Osteoblast (primary cell): Measurements from ENCODE around the gene MACROD2. TPM values are rescaled to one million over a fixed set of nuclear protein-coding genes. Genes with fewer than 3 reads are reported as not detected.

Source experiments
- DNase-seq: peaks from one replicate; pipeline ENCODE4 v3.0.0; 2011; ENCODE audit warnings: low spot score, mixed read lengths; ENCODE audit not compliant: insufficient read length; ENCODE audit errors: missing footprints
- H2AFZ ChIP-seq: 2 replicates; pipeline ENCODE4 v1.6.0; 2011; ENCODE audit warnings: mild to moderate bottlenecking, low read length
- H3K27ac ChIP-seq: 2 replicates; pipeline ENCODE4 v1.5.1; 2011; ENCODE audit warnings: mild to moderate bottlenecking, low read depth, low read length, moderate library complexity
- H3K27me3 ChIP-seq: 2 replicates; pipeline ENCODE4 v1.6.0; 2012; ENCODE audit warnings: mild to moderate bottlenecking, control low read depth, inconsistent platforms, low read length, moderate library complexity; ENCODE audit not compliant: insufficient read depth
- H3K36me3 ChIP-seq: 2 replicates; pipeline ENCODE4 v1.5.1; 2011; ENCODE audit warnings: mild to moderate bottlenecking, low read length, control low read depth, moderate library complexity; ENCODE audit not compliant: insufficient read depth
- H3K4me1 ChIP-seq: 2 replicates; pipeline ENCODE4 v1.5.1; 2011; ENCODE audit warnings: mild to moderate bottlenecking, low read length, control low read depth, moderate library complexity; ENCODE audit not compliant: insufficient read depth
- H3K4me2 ChIP-seq: 2 replicates; pipeline ENCODE4 v1.6.0; 2011; ENCODE audit warnings: mild to moderate bottlenecking, low read length; ENCODE audit not compliant: insufficient read depth
- H3K4me3 ChIP-seq: fragments of 200-600 bp; sonication (generic); 3 replicates; pipeline ENCODE4 v1.5.1; 2012; ENCODE audit warnings: mild to moderate bottlenecking, low read length, inconsistent platforms; ENCODE audit not compliant: insufficient read depth
- H3K79me2 ChIP-seq: 2 replicates; pipeline ENCODE4 v1.6.0; 2012; ENCODE audit warnings: mild to moderate bottlenecking, low read length, control low read depth, inconsistent platforms; ENCODE audit not compliant: insufficient read depth
- H3K9me3 ChIP-seq: 2 replicates; pipeline ENCODE4 v1.5.1; 2011; ENCODE audit warnings: low read depth, low read length, control low read depth
- H4K20me1 ChIP-seq: 2 replicates; pipeline ENCODE4 v1.6.0; 2012; ENCODE audit warnings: mild to moderate bottlenecking, low read length, control low read depth; ENCODE audit not compliant: insufficient read depth
- CTCF ChIP-seq: IDR thresholded peaks from 2 replicates; pipeline ENCODE4 v1.5.1; 2011; ENCODE audit warnings: mild to moderate bottlenecking, low read depth, low read length, moderate library complexity; ENCODE audit errors: extremely low read depth
- total RNA-seq: library from RNA; depleted of rRNA; stranded (reverse); fragments of >200 nt; gene quantifications from 2 replicates; pipeline ENCODE4 v1.2.3, GENCODE V29; 2012

The MACROD2 gene
- total RNA-seq, 1 donor: 4.0 TPM

GRCh38 chr20:15239542-15240206 is 1244.4 kb downstream of the MACROD2 start:
- TF ChIP-seq CTCF: no peak
- no peaks in the 10 kb centered on the region for H4K20me1 ChIP-seq
- no peak overlapping the region for H2AFZ ChIP-seq
- peaks cover 2% of the 10 kb centered on the region for H3K9me3 ChIP-seq
- no peaks in the 10 kb centered on the region for H3K27me3 ChIP-seq
- no peaks in the 10 kb centered on the region for H3K79me2 ChIP-seq
- no peak overlapping the region for H3K4me2 ChIP-seq
- no peaks in the 10 kb centered on the region for H3K4me1 ChIP-seq
- H3K4me3 ChIP-seq: no peak overlapping the region
- H3K36me3 ChIP-seq: no peaks in the 10 kb centered on the region
- no peak overlapping the region for H3K27ac ChIP-seq
- DNase-seq: no peak

GRCh38 chr20:15240801-15241200 is 1245.5 kb downstream of the MACROD2 start:
- Histone ChIP-seq H4K20me1 (no peaks in the 10 kb centered on the region), H3K4me2 (no peak overlapping the region), H3K4me1 (no peaks in the 10 kb centered on the region), H3K79me2 (no peaks in the 10 kb centered on the region), H2AFZ (no peak overlapping the region), H3K27me3 (no peaks in the 10 kb centered on the region), H3K4me3 (no peak overlapping the region), H3K36me3 (no peaks in the 10 kb centered on the region), H3K27ac (no peak overlapping the region), H3K9me3 (peaks cover 2% of the 10 kb centered on the region)
- no peak for TF ChIP-seq CTCF
- DNase-seq: no peak

GRCh38 chr20:15241681-15242080 is 1246.4 kb downstream of the MACROD2 start:
- TF ChIP-seq CTCF: no peak
- H2AFZ ChIP-seq: no peak overlapping the region
- no peak for DNase-seq
- H3K27ac ChIP-seq: no peak overlapping the region
- H3K79me2 ChIP-seq: no peaks in the 10 kb centered on the region
- no peak overlapping the region for H3K4me3 ChIP-seq
- no peaks in the 10 kb centered on the region for H3K9me3 ChIP-seq
- no peaks in the 10 kb centered on the region for H3K36me3 ChIP-seq
- no peaks in the 10 kb centered on the region for H4K20me1 ChIP-seq
- H3K27me3 ChIP-seq: no peaks in the 10 kb centered on the region
- H3K4me2 ChIP-seq: no peak overlapping the region
- no peaks in the 10 kb centered on the region for H3K4me1 ChIP-seq

- Histone ChIP-seq H3K79me2 (no peaks in the 10 kb centered on the region), H3K27me3 (no peaks in the 10 kb centered on the region), H4K20me1 (no peaks in the 10 kb centered on the region), H3K4me3 (no peak overlapping the region), H3K27ac (no peak overlapping the region), H3K4me1 (no peaks in the 10 kb centered on the region), H2AFZ (no peak overlapping the region), H3K9me3 (no peaks in the 10 kb centered on the region), H3K4me2 (no peak overlapping the region), H3K36me3 (no peaks in the 10 kb centered on the region)
- DNase-seq: no peak
- TF ChIP-seq CTCF: no peak
Observed at GRCh38 chr20:15242773-15243172, 1247.5 kb downstream of the MACROD2 start.
